ENCODE data around the gene MYO1F. TPM values are rescaled to one million over a fixed set of nuclear protein-coding genes. Genes with fewer than 3 reads are reported as not detected.

The MYO1F gene
- total RNA-seq, 1 donor from 2014 or later: 0.69 TPM

DNA sequence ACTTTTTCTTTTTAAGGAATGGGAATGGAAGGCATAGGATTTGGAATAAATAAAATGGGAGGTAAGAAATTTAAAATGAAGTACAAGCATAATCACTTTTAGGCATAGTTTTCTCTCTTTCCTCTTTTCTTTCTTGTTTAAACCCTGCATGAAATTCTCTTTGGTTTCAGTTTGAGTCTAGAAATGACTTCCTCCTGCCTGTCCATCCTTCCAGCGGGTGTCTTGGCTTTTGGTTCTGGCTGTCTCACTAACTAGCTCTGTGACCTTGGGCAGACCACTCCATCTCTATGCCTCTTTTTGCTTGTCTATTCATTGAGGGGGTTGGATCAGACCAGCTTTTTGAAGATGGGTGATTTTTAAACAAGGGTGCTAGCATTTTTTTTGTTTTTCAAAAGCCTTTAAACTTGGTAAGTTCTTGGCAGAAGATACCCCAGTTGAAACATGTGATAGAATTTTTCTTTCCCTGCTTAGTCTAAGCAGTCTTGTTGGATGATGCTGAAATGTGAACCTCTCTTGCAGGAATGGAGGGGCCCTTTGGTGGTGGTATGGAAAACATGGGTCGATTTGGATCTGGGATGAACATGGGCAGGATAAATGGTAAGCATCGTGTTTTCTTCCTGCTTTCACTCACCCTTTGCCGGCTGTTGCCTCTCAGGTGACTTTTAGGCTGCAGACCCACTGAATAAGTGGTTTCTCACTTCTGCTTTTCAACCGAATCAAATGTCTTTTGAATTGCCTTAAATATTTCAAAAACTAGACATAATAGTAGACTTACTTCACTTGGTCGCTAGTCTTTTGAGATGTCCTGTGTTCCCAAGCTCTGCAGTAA lies 103.4 kb downstream of the MYO1F start:
- no peaks in the 10 kb centered on the region for H3K27me3 Mint-ChIP-seq (ENCODE audit: low read depth)
- TF ChIP-seq, protein P1, sequence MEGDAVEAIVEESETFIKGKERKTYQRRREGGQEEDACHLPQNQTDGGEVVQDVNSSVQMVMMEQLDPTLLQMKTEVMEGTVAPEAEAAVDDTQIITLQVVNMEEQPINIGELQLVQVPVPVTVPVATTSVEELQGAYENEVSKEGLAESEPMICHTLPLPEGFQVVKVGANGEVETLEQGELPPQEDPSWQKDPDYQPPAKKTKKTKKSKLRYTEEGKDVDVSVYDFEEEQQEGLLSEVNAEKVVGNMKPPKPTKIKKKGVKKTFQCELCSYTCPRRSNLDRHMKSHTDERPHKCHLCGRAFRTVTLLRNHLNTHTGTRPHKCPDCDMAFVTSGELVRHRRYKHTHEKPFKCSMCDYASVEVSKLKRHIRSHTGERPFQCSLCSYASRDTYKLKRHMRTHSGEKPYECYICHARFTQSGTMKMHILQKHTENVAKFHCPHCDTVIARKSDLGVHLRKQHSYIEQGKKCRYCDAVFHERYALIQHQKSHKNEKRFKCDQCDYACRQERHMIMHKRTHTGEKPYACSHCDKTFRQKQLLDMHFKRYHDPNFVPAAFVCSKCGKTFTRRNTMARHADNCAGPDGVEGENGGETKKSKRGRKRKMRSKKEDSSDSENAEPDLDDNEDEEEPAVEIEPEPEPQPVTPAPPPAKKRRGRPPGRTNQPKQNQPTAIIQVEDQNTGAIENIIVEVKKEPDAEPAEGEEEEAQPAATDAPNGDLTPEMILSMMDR (IDR thresholded peaks at IDR 0.05; ENCODE audit: unreplicated experiment): no peak
- no peaks in the 10 kb centered on the region for H3K9me3 Mint-ChIP-seq
- no peak overlapping the region for H3K27ac Mint-ChIP-seq
- no peak overlapping the region for H3K4me3 Mint-ChIP-seq
- DNase-seq (ENCODE audit: low spot score in 2 of 2, unreplicated experiment in 2 of 2): no peak
- peaks cover 6% of the 10 kb centered on the region for H3K4me1 Mint-ChIP-seq
- H3K36me3 Mint-ChIP-seq: peaks cover 50% of the 10 kb centered on the region

Other genes starting within 250 kb of the MYO1F start
- gene KANK3, start 234.2 kb downstream of the MYO1F start, total RNA-seq: 1.8 to 2.3 TPM (median 2.1 TPM) in 3 replicates
- gene ANGPTL4, start 213.3 kb downstream of the MYO1F start, total RNA-seq: 2.0 to 3.7 TPM (median 3.5 TPM) in 3 replicates
- gene RAB11B, start 187.1 kb downstream of the MYO1F start, total RNA-seq: 150 to 151 TPM (median 150 TPM) in 3 replicates
- gene MARCHF2, start 164.1 kb downstream of the MYO1F start, total RNA-seq: 20.7 to 21.4 TPM (median 21.4 TPM) in 3 replicates
- 249 to 259 TPM (median 252 TPM) in 3 replicates for gene HNRNPM, start 132.5 kb downstream of the MYO1F start, total RNA-seq
- gene PRAM1, start 74.8 kb downstream of the MYO1F start, total RNA-seq: 0.70 to 1.2 TPM (median 0.94 TPM) in 3 replicates
- 33.5 to 37.1 TPM (median 35.5 TPM) in 3 replicates for gene ZNF414, start 63.3 kb downstream of the MYO1F start, total RNA-seq
- 176 to 182 TPM (median 179 TPM) in 3 replicates for gene ADAMTS10, start 33.3 kb upstream of the MYO1F start, total RNA-seq
- gene NFILZ, start 53.2 kb upstream of the MYO1F start, total RNA-seq: not detected in 3 replicates
- not detected in 3 replicates for gene ACTL9, start 121.4 kb upstream of the MYO1F start, total RNA-seq
- gene OR2Z1, start 144.2 kb upstream of the MYO1F start, total RNA-seq: not detected in 3 replicates

All from mesothelial cell of epicardium (in vitro differentiated cells).